HCT116 (cell line): Measurements from ENCODE around the gene KRT74. TPM values are rescaled to one million over a fixed set of nuclear protein-coding genes. Genes with fewer than 3 reads are reported as not detected.

ENCODE experiments used
- ATAC-seq: fragments of 200-7000 bp; cut with Tn5 transposase; 2 replicates; pipeline ENCODE4 v1.9.1; 2020; ENCODE audit warnings: mild to moderate bottlenecking, moderate library complexity
- BruUV-seq: library from RNA; stranded (reverse); fragments of 400-500 nt; replicated peaks from 2 replicates; lab custom pipeline; 2021; lab: Mats Ljungman, UMichigan
- CTCF ChIA-PET: fragments of 300-600 bp; sonication (Branson Sonifier 250); formaldehyde crosslinking; loops from one replicate; lab custom pipeline; 2021; ENCODE audit warnings: antibody characterized with exemption; lab: Charles Lee
- POLR2A ChIA-PET: fragments of 300-600, 350-600 bp; sonication (Branson Sonifier 250); formaldehyde crosslinking; loops from one replicate; lab custom pipeline; 2021; ENCODE audit warnings: antibody characterized with exemption; lab: Charles Lee
- RAD21 ChIA-PET, 2 experiments: fragments of 300-600 bp; sonication (Branson Sonifier 250); formaldehyde crosslinking; loops; one replicate each; lab custom pipeline; 2023; ENCODE audit warnings: low total read pairs in 2 of 2; ENCODE audit not compliant: uncharacterized antibody in 2 of 2, unreplicated experiment in 2 of 2, low non-redundant PET in 1 of 2; lab: Charles Lee
- DNase-seq: peaks from one replicate; pipeline ENCODE4 v3.0.0-alpha.2; 2010; ENCODE audit warnings: low read depth, low spot score
- H2AFZ ChIP-seq: fragments of 200-600 bp; shearing (Covaris generic), sonication (generic); 2 replicates; pipeline ENCODE4 v1.6.1; 2017; ENCODE audit warnings: low read depth, mixed run types, mixed read lengths, antibody characterized with exemption, low read length; ENCODE audit not compliant: poor library complexity, severe bottlenecking
- H3K27ac ChIP-seq: 2 replicates; pipeline ENCODE4 v1.5.1; 2012; ENCODE audit warnings: low read depth, low read length
- H3K27me3 ChIP-seq: fragments of 200-600 bp; sonication (generic); 2 replicates; pipeline ENCODE4 v1.6.1; 2016; ENCODE audit warnings: mixed run types, low read length, mixed read lengths; ENCODE audit not compliant: insufficient read depth
- H3K36me3 ChIP-seq, 2 experiments: fragments of 200-500 bp in 1 of 2; fragments of 200-600 bp in 1 of 2; sonication (Bioruptor generic) in 1 of 2; sonication (generic) in 1 of 2; 2 replicates each; pipeline versions ENCODE4 v1.5.1 to v1.6.1; 2014 to 2016; ENCODE audit warnings: low read length in 2 of 2, inconsistent platforms in 1 of 2, mixed read lengths in 1 of 2, mixed run types in 1 of 2; ENCODE audit not compliant: insufficient read depth in 2 of 2, control insufficient read depth in 1 of 2
- H3K4me1 ChIP-seq, 2 experiments: fragments of 200-600 bp in 1 of 2; sonication (generic) in 1 of 2; 2 replicates each; pipeline versions ENCODE4 v1.5.1 to v1.6.1; 2012 to 2017; ENCODE audit warnings: low read length in 2 of 2, inconsistent platforms in 1 of 2, mild to moderate bottlenecking in 1 of 2, mixed read lengths in 1 of 2, mixed run types in 1 of 2, moderate library complexity in 1 of 2; ENCODE audit not compliant: insufficient read depth in 2 of 2, control insufficient read depth in 1 of 2
- H3K4me2 ChIP-seq: fragments of 200-600 bp; sonication (generic); 2 replicates; pipeline ENCODE4 v1.6.1; 2017; ENCODE audit warnings: mixed run types, low read length, mixed read lengths
- H3K4me3 ChIP-seq, 2 experiments: fragments of 200-600 bp in 1 of 2; sonication (generic) in 1 of 2; replicated peaks in 1 of 2; 2 replicates each; pipeline ENCODE4 v1.5.1; 2011 to 2016; ENCODE audit warnings: low read length in 2 of 2, control low read depth in 1 of 2, low read depth in 1 of 2, mild to moderate bottlenecking in 1 of 2, mixed read lengths in 1 of 2, mixed run types in 1 of 2
- H3K79me2 ChIP-seq: fragments of 200-600 bp; sonication (generic); 2 replicates; pipeline ENCODE4 v1.6.1; 2017; ENCODE audit warnings: mild to moderate bottlenecking, mixed run types, low read length, moderate library complexity, mixed read lengths; ENCODE audit not compliant: insufficient read depth
- H3K9ac ChIP-seq: fragments of 200-600 bp; sonication (generic); 2 replicates; pipeline ENCODE4 v1.6.1; 2016; ENCODE audit warnings: low read length, mixed read lengths
- H3K9me2 ChIP-seq: fragments of 200-600 bp; sonication (generic), shearing (Covaris generic); 2 replicates; pipeline ENCODE4 v1.6.1; 2017; ENCODE audit warnings: mixed run types, mild to moderate bottlenecking, moderate library complexity; ENCODE audit not compliant: insufficient read depth
- H3K9me3 ChIP-seq, 2 experiments: fragments of 200-500 bp in 1 of 2; fragments of 200-600 bp in 1 of 2; sonication (Bioruptor generic) in 1 of 2; sonication (generic) in 1 of 2; 2 replicates each; pipeline ENCODE4 v1.6.1; 2014 to 2017; ENCODE audit warnings: low read length in 2 of 2, mixed read lengths in 2 of 2, inconsistent platforms in 1 of 2, low read depth in 1 of 2, mild to moderate bottlenecking in 1 of 2, mixed run types in 1 of 2, moderate library complexity in 1 of 2; ENCODE audit not compliant: control insufficient read depth in 1 of 2, insufficient read depth in 1 of 2
- H4K20me1 ChIP-seq: fragments of 200-600 bp; sonication (generic), shearing (Covaris generic); 2 replicates; pipeline ENCODE4 v1.6.1; 2017; ENCODE audit warnings: mixed run types, mild to moderate bottlenecking, moderate library complexity; ENCODE audit not compliant: insufficient read depth
- CBX3 ChIP-seq: IDR thresholded peaks from 2 replicates; pipeline ENCODE4 v1.6.1; 2012; ENCODE audit warnings: low read depth
- EGR1 ChIP-seq: IDR thresholded peaks from 2 replicates; pipeline ENCODE4 v1.6.1; 2012; ENCODE audit warnings: low read depth
- JUND ChIP-seq: IDR thresholded peaks from 2 replicates; pipeline ENCODE4 v1.6.1; 2012
- POLR2AphosphoS5 ChIP-seq: IDR thresholded peaks from 2 replicates; pipeline ENCODE4 v1.6.1; 2011; ENCODE audit warnings: mild to moderate bottlenecking, low read depth, low read length, moderate library complexity
- RAD21 ChIP-seq: IDR thresholded peaks from 2 replicates; pipeline ENCODE4 v1.6.1; 2012; ENCODE audit warnings: low read depth, mild to moderate bottlenecking
- YY1 ChIP-seq: IDR thresholded peaks from 2 replicates; pipeline ENCODE4 v1.6.1; 2011; ENCODE audit warnings: low read length, low read depth, moderate library complexity, mild to moderate bottlenecking; ENCODE audit not compliant: insufficient replicate concordance; ENCODE audit errors: extremely low read depth
- ZNF274 ChIP-seq: fragments of 200-500 bp; sonication (Bioruptor generic); IDR thresholded peaks from 2 replicates; pipeline ENCODE4 v1.6.1; 2014; ENCODE audit warnings: mild to moderate bottlenecking, low read depth, low read length, inconsistent platforms
- intact Hi-C: fragments of 100-400 bp; cut with micrococcal nuclease; formaldehyde crosslinking; loops from 2 replicates; pipeline ENCODE4 v1.10.0; 2022
- total RNA-seq: library from RNA; stranded (reverse); gene quantifications from one replicate; pipeline ENCODE4 v1.2.1, GENCODE V29; 2021; ENCODE audit not compliant: unreplicated experiment
- TF ChIP-seq, protein P1 (sequence below): IDR thresholded peaks from 2 replicates; pipeline ENCODE4 v1.6.1; 2011; ENCODE audit warnings: mild to moderate bottlenecking, low read length, moderate library complexity; ENCODE audit not compliant: insufficient replicate concordance; ENCODE audit errors: extremely low read depth
- TF ChIP-seq, protein P2 (sequence below): IDR thresholded peaks from 2 replicates; pipeline ENCODE4 v1.6.1; 2012
- TF ChIP-seq, protein P3 (sequence below): IDR thresholded peaks from 2 replicates; pipeline ENCODE4 v1.6.1; 2012

KRT74 gene
- total RNA-seq, 1 experiment from 2014 or later: not detected

DNA sequence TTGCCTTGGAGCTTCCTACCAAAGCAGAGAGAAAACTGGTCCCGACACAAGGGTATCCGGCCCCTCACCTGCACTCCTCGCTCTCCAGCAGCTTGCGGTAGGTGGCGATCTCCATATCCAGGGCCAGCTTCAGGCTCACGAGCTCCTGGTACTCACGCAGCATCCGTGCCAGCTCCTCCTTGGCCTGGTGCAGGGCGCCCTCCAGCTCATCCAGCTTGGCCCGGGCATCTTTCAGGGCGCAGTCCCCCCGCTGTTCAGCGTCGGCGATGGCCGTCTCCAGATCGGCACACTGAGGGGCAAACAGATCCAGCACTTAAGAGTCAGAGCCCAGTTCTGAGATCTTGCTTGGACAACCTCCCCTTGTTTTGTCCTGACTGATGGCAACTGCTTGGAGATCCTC lies 13.9 kb upstream of the KRT74 start:
- intact Hi-C loops: no loop called here
- RAD21 ChIA-PET: no interaction called here
- Histone ChIP-seq H3K36me3 (no peaks in the 10 kb centered on the region), H3K27me3 (no peaks in the 10 kb centered on the region), H3K9ac (no peak overlapping the region), H3K4me1 (peaks cover 0 to 8% of the 10 kb centered on the region in 2 experiments; a peak in 1 of 4 replicates), H3K9me2 (no peaks in the 10 kb centered on the region), H2AFZ (no peak overlapping the region), H3K4me3 (no peak overlapping the region), H3K79me2 (no peaks in the 10 kb centered on the region), H3K27ac (no peak overlapping the region), H3K9me3 (no peaks in the 10 kb centered on the region), H3K4me2 (no peak overlapping the region), H4K20me1 (no peaks in the 10 kb centered on the region)
- POLR2A ChIA-PET: no interaction called here
- ATAC-seq (no peak), DNase-seq (no peak)
- CTCF ChIA-PET: interaction anchor here (2.3 kb wide), 2 partner anchors 278 to 292 kb away, joined by 7 to 17 read pairs; no protein-coding TSS in a partner anchor
- TF ChIP-seq ZNF274 (no peak), RAD21 (no peak), YY1 (no peak), EGR1 (no peak), JUND (no peak), CBX3 (no peak), POLR2AphosphoS5 (no peak)
- TF ChIP-seq, protein P1, sequence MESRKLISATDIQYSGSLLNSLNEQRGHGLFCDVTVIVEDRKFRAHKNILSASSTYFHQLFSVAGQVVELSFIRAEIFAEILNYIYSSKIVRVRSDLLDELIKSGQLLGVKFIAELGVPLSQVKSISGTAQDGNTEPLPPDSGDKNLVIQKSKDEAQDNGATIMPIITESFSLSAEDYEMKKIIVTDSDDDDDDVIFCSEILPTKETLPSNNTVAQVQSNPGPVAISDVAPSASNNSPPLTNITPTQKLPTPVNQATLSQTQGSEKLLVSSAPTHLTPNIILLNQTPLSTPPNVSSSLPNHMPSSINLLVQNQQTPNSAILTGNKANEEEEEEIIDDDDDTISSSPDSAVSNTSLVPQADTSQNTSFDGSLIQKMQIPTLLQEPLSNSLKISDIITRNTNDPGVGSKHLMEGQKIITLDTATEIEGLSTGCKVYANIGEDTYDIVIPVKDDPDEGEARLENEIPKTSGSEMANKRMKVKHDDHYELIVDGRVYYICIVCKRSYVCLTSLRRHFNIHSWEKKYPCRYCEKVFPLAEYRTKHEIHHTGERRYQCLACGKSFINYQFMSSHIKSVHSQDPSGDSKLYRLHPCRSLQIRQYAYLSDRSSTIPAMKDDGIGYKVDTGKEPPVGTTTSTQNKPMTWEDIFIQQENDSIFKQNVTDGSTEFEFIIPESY: no peak
- TF ChIP-seq, protein P2, sequence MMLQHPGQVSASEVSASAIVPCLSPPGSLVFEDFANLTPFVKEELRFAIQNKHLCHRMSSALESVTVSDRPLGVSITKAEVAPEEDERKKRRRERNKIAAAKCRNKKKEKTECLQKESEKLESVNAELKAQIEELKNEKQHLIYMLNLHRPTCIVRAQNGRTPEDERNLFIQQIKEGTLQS: no peak
- TF ChIP-seq, protein P3, sequence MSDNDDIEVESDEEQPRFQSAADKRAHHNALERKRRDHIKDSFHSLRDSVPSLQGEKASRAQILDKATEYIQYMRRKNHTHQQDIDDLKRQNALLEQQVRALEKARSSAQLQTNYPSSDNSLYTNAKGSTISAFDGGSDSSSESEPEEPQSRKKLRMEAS: no peak
- BruUV-seq: no TSS peak
